ENCODE results near the gene PUS7L. TPM values are rescaled to one million over a fixed set of nuclear protein-coding genes. Genes with fewer than 3 reads are reported as not detected.

The PUS7L gene
- total and polyA plus RNA-seq, 2 of the 13 experiments (the other 11 are each of a cell fraction or from before 2014, with no cell fraction given) = 6.5 to 37.6 TPM

DNA sequence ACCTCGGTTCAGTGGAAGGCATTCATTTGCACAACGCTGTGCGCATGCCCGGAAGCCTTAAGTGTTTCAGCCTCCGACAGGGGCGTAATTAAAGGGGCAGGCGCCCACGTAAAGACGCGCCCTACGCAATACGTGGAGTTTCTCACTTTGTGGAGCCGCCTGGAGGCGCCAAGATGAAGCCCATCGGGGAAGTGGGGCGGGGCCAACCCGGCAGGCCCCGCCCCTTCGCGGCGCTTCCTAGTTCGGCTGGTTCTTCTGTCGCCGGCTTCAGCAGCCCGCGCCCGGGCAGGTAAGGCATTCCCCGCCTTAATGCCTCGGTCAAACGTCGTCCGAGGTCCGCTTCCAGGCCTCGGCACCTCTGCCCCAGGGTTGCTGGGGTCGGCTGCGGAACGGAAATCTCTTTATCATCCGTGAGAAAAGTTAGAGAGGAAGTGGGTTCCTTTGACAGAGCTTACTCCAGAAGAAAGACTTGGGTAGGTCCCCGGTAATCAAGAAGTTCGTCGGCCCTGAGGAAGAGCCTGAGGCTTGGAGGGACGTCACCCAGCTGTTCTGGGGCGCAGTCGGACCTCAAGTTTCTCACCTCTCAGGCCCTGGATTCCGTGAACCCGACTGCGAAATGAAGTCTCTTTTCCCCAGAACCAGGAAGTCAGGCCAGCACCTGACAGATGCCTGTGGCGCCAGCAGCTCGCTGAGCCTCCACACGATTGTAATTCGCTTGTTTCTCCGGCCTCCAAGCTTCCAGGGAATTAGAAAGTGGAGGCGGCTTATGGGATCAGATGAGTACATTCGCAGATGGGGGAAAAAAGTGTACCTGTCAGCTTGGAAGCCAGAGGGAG, at the start of gene PUS7L, which contains the start of gene IRAK4 (continued):
- TF ChIP-seq, protein P1, sequence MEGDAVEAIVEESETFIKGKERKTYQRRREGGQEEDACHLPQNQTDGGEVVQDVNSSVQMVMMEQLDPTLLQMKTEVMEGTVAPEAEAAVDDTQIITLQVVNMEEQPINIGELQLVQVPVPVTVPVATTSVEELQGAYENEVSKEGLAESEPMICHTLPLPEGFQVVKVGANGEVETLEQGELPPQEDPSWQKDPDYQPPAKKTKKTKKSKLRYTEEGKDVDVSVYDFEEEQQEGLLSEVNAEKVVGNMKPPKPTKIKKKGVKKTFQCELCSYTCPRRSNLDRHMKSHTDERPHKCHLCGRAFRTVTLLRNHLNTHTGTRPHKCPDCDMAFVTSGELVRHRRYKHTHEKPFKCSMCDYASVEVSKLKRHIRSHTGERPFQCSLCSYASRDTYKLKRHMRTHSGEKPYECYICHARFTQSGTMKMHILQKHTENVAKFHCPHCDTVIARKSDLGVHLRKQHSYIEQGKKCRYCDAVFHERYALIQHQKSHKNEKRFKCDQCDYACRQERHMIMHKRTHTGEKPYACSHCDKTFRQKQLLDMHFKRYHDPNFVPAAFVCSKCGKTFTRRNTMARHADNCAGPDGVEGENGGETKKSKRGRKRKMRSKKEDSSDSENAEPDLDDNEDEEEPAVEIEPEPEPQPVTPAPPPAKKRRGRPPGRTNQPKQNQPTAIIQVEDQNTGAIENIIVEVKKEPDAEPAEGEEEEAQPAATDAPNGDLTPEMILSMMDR (CRISPR knock-in tag; IDR thresholded peaks at IDR 0.05) = peak; percentile 78
- TF ChIP-seq ZFP41 (CRISPR knock-in tag; IDR thresholded peaks at IDR 0.05; ENCODE audit: borderline replicate concordance) (no peak), ZNF468 (CRISPR knock-in tag; IDR thresholded peaks at IDR 0.05) (no peak), ZNF335 (CRISPR knock-in tag; IDR thresholded peaks at IDR 0.05) (no peak), ZNF33A (CRISPR knock-in tag; IDR thresholded peaks at IDR 0.05; ENCODE audit: borderline replicate concordance) (peak; percentile 17; the same call in 1 of the 2 replicates), ZBTB38 (CRISPR knock-in tag; IDR thresholded peaks at IDR 0.05) (no peak), BHLHE40 (IDR thresholded peaks at IDR 0.05; ENCODE audit: low read length) (no peak), RFX3 (CRISPR knock-in tag; IDR thresholded peaks at IDR 0.05) (no peak), ZNF383 (CRISPR knock-in tag; IDR thresholded peaks at IDR 0.05; ENCODE audit: borderline replicate concordance) (no peak), ZNF367 (CRISPR knock-in tag; IDR thresholded peaks at IDR 0.05; ENCODE audit: borderline replicate concordance) (no peak), RARA (CRISPR knock-in tag; IDR thresholded peaks at IDR 0.05) (no peak), MEIS1 (CRISPR knock-in tag; IDR thresholded peaks at IDR 0.05; ENCODE audit: borderline replicate concordance) (no peak), ZNF350 (CRISPR knock-in tag; IDR thresholded peaks at IDR 0.05; ENCODE audit: borderline replicate concordance, low read depth) (no peak; the same call in 1 of the 2 replicates), AHR (CRISPR knock-in tag; IDR thresholded peaks at IDR 0.05) (no peak; the same call in 1 of the 2 replicates), ZNF253 (CRISPR knock-in tag; IDR thresholded peaks at IDR 0.05; ENCODE audit: borderline replicate concordance) (no peak), HDAC6 (IDR thresholded peaks at IDR 0.05; ENCODE audit: low read depth, low read length) (no peak), RBM39 (IDR thresholded peaks at IDR 0.05; ENCODE audit: low read depth, low read length, poor library complexity, severe bottlenecking) (peak; percentile 57), HNRNPH1 (optimal IDR thresholded peaks at IDR 0.05; ENCODE audit: low read depth, low read length) (no peak)
- TF ChIP-seq, protein P2, sequence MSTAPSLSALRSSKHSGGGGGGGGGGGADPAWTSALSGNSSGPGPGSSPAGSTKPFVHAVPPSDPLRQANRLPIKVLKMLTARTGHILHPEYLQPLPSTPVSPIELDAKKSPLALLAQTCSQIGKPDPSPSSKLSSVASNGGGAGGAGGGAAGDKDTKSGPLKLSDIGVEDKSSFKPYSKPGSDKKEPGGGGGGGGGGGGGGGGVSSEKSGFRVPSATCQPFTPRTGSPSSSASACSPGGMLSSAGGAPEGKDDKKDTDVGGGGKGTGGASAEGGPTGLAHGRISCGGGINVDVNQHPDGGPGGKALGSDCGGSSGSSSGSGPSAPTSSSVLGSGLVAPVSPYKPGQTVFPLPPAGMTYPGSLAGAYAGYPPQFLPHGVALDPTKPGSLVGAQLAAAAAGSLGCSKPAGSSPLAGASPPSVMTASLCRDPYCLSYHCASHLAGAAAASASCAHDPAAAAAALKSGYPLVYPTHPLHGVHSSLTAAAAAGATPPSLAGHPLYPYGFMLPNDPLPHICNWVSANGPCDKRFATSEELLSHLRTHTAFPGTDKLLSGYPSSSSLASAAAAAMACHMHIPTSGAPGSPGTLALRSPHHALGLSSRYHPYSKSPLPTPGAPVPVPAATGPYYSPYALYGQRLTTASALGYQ (CRISPR knock-in tag; IDR thresholded peaks at IDR 0.05) = no peak
- TF ChIP-seq, protein P3, sequence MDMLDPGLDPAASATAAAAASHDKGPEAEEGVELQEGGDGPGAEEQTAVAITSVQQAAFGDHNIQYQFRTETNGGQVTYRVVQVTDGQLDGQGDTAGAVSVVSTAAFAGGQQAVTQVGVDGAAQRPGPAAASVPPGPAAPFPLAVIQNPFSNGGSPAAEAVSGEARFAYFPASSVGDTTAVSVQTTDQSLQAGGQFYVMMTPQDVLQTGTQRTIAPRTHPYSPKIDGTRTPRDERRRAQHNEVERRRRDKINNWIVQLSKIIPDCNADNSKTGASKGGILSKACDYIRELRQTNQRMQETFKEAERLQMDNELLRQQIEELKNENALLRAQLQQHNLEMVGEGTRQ (IDR thresholded peaks at IDR 0.05; ENCODE audit: low read depth, low read length) = no peak
- TF ChIP-seq, protein P3 (CRISPR knock-in tag; IDR thresholded peaks at IDR 0.05; ENCODE audit: borderline replicate concordance) = no peak
- TF ChIP-seq, protein P4, sequence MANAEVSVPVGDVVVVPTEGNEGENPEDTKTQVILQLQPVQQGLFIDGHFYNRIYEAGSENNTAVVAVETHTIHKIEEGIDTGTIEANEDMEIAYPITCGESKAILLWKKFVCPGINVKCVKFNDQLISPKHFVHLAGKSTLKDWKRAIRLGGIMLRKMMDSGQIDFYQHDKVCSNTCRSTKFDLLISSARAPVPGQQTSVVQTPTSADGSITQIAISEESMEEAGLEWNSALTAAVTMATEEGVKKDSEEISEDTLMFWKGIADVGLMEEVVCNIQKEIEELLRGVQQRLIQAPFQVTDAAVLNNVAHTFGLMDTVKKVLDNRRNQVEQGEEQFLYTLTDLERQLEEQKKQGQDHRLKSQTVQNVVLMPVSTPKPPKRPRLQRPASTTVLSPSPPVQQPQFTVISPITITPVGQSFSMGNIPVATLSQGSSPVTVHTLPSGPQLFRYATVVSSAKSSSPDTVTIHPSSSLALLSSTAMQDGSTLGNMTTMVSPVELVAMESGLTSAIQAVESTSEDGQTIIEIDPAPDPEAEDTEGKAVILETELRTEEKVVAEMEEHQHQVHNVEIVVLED (CRISPR knock-in tag; IDR thresholded peaks at IDR 0.05; ENCODE audit: borderline replicate concordance) = peak; percentile 97

Measured in HepG2 (cell line).